Astrocyte (in vitro differentiated cells and primary cell): Measurements from ENCODE around the gene SPON1.

Source experiments
- EZH2 ChIP-seq: IDR thresholded peaks from 2 replicates; pipeline ENCODE4 v1.6.1; 2012; ENCODE audit warnings: mild to moderate bottlenecking, low read length, inconsistent platforms; ENCODE audit not compliant: insufficient read depth
- TF ChIP-seq, protein P1 (sequence below): IDR thresholded peaks from 2 replicates; pipeline ENCODE4 v1.5.1; 2011; ENCODE audit warnings: low read depth, mild to moderate bottlenecking, inconsistent platforms, low read length, moderate library complexity; ENCODE audit not compliant: insufficient read depth

DNA sequence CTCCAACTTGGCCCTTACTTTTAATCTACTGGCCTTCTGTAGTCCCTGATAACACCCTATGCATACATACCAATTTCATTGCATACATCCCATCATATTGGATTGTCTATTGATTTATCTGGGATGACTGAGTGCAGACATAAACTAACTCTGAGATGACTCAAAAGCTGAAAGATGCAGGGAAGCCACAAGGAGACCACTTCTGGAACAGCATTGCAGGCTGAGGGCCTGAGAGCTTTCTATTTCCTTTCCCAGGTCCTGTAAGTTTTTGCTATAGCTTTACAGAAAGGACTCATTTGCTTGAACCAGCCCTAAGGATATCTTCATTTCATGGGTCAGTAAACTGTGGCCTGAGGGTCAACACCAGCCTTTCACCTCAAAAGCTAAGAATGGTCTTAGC is 15.1 kb upstream of the SPON1 start:
- no peak for TF ChIP-seq EZH2
- TF ChIP-seq, protein P1, sequence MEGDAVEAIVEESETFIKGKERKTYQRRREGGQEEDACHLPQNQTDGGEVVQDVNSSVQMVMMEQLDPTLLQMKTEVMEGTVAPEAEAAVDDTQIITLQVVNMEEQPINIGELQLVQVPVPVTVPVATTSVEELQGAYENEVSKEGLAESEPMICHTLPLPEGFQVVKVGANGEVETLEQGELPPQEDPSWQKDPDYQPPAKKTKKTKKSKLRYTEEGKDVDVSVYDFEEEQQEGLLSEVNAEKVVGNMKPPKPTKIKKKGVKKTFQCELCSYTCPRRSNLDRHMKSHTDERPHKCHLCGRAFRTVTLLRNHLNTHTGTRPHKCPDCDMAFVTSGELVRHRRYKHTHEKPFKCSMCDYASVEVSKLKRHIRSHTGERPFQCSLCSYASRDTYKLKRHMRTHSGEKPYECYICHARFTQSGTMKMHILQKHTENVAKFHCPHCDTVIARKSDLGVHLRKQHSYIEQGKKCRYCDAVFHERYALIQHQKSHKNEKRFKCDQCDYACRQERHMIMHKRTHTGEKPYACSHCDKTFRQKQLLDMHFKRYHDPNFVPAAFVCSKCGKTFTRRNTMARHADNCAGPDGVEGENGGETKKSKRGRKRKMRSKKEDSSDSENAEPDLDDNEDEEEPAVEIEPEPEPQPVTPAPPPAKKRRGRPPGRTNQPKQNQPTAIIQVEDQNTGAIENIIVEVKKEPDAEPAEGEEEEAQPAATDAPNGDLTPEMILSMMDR: no peak
